Muscle of leg (tissue), 11 donors: Measurements from ENCODE around the gene OR7G3. TPM values are rescaled to one million over a fixed set of nuclear protein-coding genes. Genes with fewer than 3 reads are reported as not detected.

Source experiments
- DNase-seq: peaks from one replicate; pipeline ENCODE4 v3.0.0; 2013
- H3K27ac ChIP-seq: one replicate; pipeline ENCODE4 v1.5.1; 2013; ENCODE audit warnings: mild to moderate bottlenecking, low read length, control low read depth
- H3K27me3 ChIP-seq: one replicate; pipeline ENCODE4 v1.6.1; 2013; ENCODE audit warnings: low read length; ENCODE audit not compliant: control insufficient read depth, insufficient read depth
- H3K36me3 ChIP-seq: one replicate; pipeline ENCODE4 v1.6.1; 2013; ENCODE audit warnings: low read length; ENCODE audit not compliant: control insufficient read depth, insufficient read depth
- H3K4me1 ChIP-seq: one replicate; pipeline ENCODE4 v1.6.1; 2013; ENCODE audit warnings: low read length; ENCODE audit not compliant: control insufficient read depth, insufficient read depth
- H3K4me3 ChIP-seq: one replicate; pipeline ENCODE4 v1.5.1; 2013; ENCODE audit warnings: low read length, control low read depth
- H3K9me3 ChIP-seq: replicated peaks from 2 replicates; pipeline ENCODE4 v1.6.1; 2013; ENCODE audit warnings: low read depth, low read length; ENCODE audit not compliant: control insufficient read depth
- WGBS: methylation state at CpG from one replicate; pipeline ENCODE4 v1.1.5; 2013; ENCODE audit warnings: missing lambda C conversion rate; ENCODE audit not compliant: insufficient coverage; 5-methylcytosine and 5-hydroxymethylcytosine counted together
- polyA plus RNA-seq, 8 donors: library from polyadenylated mRNA; unstranded; fragments of 120-200 nt; gene quantifications; one replicate each; pipeline versions ENCODE4 v1.2.1 to v1.2.3, GENCODE V29; 2013; ENCODE audit warnings: inconsistent platforms in 1 of 8, low replicate concordance in 1 of 8; ENCODE audit not compliant: insufficient read length in 8 of 8, insufficient read depth in 1 of 8
- total RNA-seq: library from RNA; stranded (reverse); fragments of 120-200 nt; gene quantifications from one replicate; pipeline ENCODE4 v1.2.4, GENCODE V29; 2013

The OR7G3 gene
- total and polyA plus RNA-seq, 9 donors, result not detected

DNA sequence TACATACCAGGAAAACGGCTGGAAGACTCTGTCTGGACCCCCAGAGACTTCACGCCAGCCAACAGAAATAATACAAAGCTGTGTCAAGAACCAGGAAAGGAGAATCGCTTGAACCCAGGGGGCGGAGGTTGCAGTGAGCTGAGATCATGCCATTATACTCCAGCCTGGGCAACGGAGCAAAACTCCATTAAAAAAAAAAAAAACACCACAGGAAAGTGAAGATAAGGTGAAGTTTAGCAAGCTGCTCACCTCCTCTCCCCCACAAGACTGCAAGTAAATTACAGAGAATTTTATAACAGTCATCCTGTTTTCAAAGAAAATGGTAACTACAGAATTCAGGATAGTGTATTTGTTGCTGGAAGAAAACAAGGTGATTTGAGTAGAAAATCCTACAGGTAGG is 10.2 kb downstream of the OR7G3 start:
- 73% methylated on average over 3 of the region's 5 CpGs for WGBS
- no peaks in the 10 kb centered on the region for H3K36me3 ChIP-seq
- no peaks in the 10 kb centered on the region for H3K27me3 ChIP-seq
- H3K9me3 ChIP-seq, result peaks cover 2% of the 10 kb centered on the region
- no peak overlapping the region for H3K27ac ChIP-seq
- no peak for DNase-seq
- no peak overlapping the region for H3K4me3 ChIP-seq
- H3K4me1 ChIP-seq, result no peaks in the 10 kb centered on the region

DNA sequence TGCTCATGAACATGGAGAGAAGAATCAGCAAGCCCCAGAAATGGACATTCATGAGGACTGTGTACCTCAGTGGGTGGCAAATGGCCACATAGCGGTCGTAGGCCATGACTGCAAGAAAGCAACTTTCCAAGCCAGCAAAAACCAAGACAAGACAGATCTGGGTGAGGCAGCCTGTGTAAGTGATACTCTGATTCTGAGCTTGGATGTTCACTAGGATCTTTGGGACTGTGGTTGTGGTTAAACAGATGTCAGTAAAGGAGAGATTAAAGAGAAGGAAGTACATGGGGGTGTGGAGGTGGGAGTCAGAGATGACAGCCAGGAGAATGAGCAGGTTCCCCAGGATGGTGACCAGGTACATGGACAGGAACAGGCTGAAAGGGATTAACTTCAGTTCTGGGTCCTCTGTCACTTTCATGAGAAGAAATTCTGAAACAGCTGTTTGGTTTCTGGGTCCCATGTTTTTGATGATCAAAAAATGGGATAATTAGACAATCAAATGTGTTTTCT is 11.4 kb downstream of the OR7G3 start, which contains the start of gene OR7G1:
Gene OR7G1, minus strand, starts transcription at position 457 of the 507 bp plus-strand sequence. Its CDS starts 0 bp downstream, at position 457.
- Histone ChIP-seq H3K4me3 (no peak within 1 kb of the TSS), H3K36me3 (no peaks in the 10 kb centered on the region), H3K27ac (no peak within 1 kb of the TSS), H3K4me1 (no peaks in the 10 kb centered on the region), H3K27me3 (no peaks in the 10 kb centered on the region), H3K9me3 (no peaks in the 10 kb centered on the region)
- no peak for DNase-seq
- WGBS, result 80% methylated on average over 1 of the region's 2 CpGs

DNA sequence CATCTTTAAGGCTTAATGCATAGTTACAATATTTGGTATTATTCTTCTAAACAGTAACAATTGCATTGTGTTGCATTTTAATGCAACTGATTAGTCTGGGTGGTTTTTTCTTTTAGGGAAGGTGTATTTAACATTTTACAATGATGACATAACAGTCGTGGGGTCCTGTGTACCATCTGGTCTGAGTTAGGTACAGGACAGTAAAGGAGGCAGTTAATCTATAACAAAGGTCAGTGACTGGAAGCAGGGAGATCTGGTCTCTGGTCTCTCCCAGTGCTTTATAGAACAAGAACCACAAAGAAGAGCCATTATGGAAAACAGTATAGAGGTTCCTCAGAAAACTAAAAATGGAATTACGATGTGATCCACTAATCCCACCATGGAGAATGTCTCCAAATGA is 16.8 kb downstream of the OR7G3 start:
- H3K36me3 ChIP-seq, result no peaks in the 10 kb centered on the region
- H3K4me1 ChIP-seq, result no peaks in the 10 kb centered on the region
- H3K27me3 ChIP-seq, result no peaks in the 10 kb centered on the region
- H3K4me3 ChIP-seq, result no peak overlapping the region
- no peak overlapping the region for H3K27ac ChIP-seq
- WGBS, result no CpG with 5 or more reads among the region's 2 CpGs
- DNase-seq, result no peak
- H3K9me3 ChIP-seq, result no peaks in the 10 kb centered on the region

DNA sequence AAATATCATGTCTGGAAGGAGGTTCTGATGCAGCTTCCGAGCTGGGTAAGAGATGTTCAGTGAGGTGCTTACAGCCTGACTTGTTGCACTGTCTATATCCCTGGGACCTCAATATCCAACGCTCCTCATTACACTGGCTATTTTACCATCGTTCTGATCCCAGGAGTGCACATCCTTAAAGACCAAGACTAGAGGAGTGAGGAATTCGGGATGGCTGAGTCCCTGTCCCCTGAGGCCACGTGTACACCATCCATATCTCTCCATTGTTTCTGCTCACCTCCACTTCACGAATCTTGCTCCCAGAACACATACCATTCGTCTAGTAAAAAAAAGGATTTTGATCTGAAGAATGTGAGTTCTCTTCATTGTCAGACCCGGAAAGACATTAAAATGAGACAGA is 19.4 kb downstream of the OR7G3 start, which contains the start of gene OR7G2:
Gene OR7G2, minus strand, starts transcription at position 101 of the 400 bp plus-strand sequence. CDS start 4,232 bp downstream, outside the sequence.
- no peak for DNase-seq
- no peaks in the 10 kb centered on the region for H3K9me3 ChIP-seq
- 90% methylated on average over 2 of the region's 8 CpGs for WGBS
- no peak within 1 kb of the TSS for H3K27ac ChIP-seq
- H3K4me1 ChIP-seq, result no peaks in the 10 kb centered on the region
- no peaks in the 10 kb centered on the region for H3K36me3 ChIP-seq
- no peaks in the 10 kb centered on the region for H3K27me3 ChIP-seq
- no peak within 1 kb of the TSS for H3K4me3 ChIP-seq

DNA sequence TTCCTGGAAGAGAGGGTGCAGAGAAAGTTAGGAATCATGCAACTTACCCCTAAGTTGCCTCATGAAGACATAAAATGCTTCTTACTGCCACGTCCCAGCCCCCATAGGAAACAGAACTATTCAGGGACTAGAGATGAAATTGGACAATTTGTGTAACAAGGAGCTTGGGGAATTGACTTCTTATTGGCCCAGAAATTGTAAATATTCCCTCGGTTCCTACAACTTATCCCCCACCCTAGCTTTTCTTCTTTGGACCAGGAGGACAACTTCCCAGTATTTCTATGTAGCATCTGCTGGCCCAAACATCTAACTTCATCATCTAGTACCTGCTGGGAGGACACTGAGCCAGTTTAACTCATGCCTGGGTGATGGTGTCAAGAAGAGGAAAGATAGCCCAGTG is 40.0 kb downstream of the OR7G3 start, which contains the start of gene OR1M1:
Gene OR1M1, plus strand, starts transcription at position 301 of the 400 bp plus-strand sequence. CDS start 6,184 bp downstream, outside the sequence.
- no CpG with 5 or more reads among the region's 2 CpGs for WGBS

DNA sequence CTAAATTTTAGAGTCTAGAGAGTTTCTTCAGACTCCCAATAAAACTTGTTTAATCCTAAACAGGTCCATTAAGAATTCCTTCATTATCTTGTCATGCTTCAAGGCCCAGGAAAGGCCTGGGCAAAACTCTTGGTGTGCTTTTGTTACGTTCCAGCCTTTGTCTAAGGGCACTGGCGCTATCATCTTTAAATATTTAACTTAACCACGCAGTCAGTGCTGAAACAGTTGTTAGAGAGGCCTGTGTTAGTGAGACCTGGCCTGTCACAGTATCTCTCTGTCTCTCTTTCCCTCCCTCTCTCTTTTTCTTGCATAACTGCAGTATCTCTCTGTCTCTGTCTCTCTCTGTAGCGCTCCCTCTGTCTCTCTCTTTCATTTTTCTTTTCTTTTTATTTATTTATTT is 48.1 kb downstream of the OR7G3 start:
- H3K9me3 ChIP-seq, result no peaks in the 10 kb centered on the region
- H3K4me1 ChIP-seq, result peaks cover 15% of the 10 kb centered on the region
- 80% methylated on average over 1 of the region's 4 CpGs for WGBS
- no peaks in the 10 kb centered on the region for H3K36me3 ChIP-seq
- H3K27ac ChIP-seq, result no peak overlapping the region
- H3K27me3 ChIP-seq, result no peaks in the 10 kb centered on the region
- no peak for DNase-seq
- no peak overlapping the region for H3K4me3 ChIP-seq

More for the DNA sequence above, 40.0 kb downstream of the OR7G3 start, which contains the start of gene OR1M1:
- Histone ChIP-seq H3K4me1 (no peaks in the 10 kb centered on the region), H3K9me3 (no peaks in the 10 kb centered on the region), H3K36me3 (no peaks in the 10 kb centered on the region), H3K27me3 (no peaks in the 10 kb centered on the region), H3K27ac (no peak within 1 kb of the TSS), H3K4me3 (no peak within 1 kb of the TSS)
- no peak for DNase-seq

DNA sequence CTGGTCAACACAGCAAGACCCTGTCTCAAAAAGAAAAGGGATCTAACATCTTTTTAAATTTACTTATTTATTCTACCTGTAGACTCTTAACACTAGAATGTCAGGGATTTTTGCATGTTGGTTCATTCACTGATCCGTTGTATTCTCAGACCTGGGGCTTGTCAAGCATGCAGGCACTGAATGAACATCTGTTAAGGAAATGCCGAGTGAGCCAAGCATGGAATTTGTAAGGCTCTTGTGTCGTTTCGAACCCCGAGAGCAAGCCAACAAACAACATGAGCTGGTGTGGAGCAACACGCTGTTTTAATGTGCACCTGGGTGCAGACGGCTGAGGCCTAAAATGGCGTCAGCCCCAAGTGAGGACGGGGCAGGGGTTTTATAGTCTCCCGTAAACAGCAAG is 49.8 kb downstream of the OR7G3 start:
- Histone ChIP-seq H3K4me3 (no peak overlapping the region), H3K36me3 (no peaks in the 10 kb centered on the region), H3K9me3 (no peaks in the 10 kb centered on the region), H3K27ac (no peak overlapping the region), H3K27me3 (no peaks in the 10 kb centered on the region), H3K4me1 (peaks cover 15% of the 10 kb centered on the region)
- peak; percentile 60 for DNase-seq
- 32% methylated on average over 10 of the region's 10 CpGs for WGBS

Other genes starting within 250 kb of the OR7G3 start
- not detected for gene MUC16, start 116.5 kb downstream of the OR7G3 start, total RNA-seq
- gene MUC16, start 116.5 kb downstream of the OR7G3 start, polyA plus RNA-seq, result under 1 TPM in 4 of 8 donors, not detected in 4; 0.04 to 0.30 (median 0.17) TPM
- not detected for gene OR1M1, start 39.9 kb downstream of the OR7G3 start, total RNA-seq
- gene OR1M1, start 39.9 kb downstream of the OR7G3 start, polyA plus RNA-seq, result under 1 TPM in 2 of 8 donors, not detected in 6; 0.04 to 0.07 TPM
- gene OR7G2, start 19.5 kb downstream of the OR7G3 start, total RNA-seq, result not detected
- gene OR7G2, start 19.5 kb downstream of the OR7G3 start, polyA plus RNA-seq, result under 1 TPM in 4 of 8 donors, not detected in 4; 0.04 to 0.14 (median 0.07) TPM
- gene OR7G1, start 11.2 kb downstream of the OR7G3 start, total RNA-seq, result not detected
- not detected for gene OR7G1, start 11.2 kb downstream of the OR7G3 start, polyA plus RNA-seq
- gene ZNF317, start 13.4 kb upstream of the OR7G3 start, total RNA-seq, result 22.9 TPM
- 10 to 100 TPM; 18.2 to 23.6 (median 19.0) TPM for gene ZNF317, start 13.4 kb upstream of the OR7G3 start, polyA plus RNA-seq
- gene OR7D2, start 52.0 kb upstream of the OR7G3 start, total RNA-seq, result under 0.01 TPM
- gene OR7D2, start 52.0 kb upstream of the OR7G3 start, polyA plus RNA-seq, result under 1 TPM in 7 of 8 donors, not detected in 1; 0.04 to 0.18 (median 0.08) TPM
- gene OR7D4, start 92.6 kb upstream of the OR7G3 start, total RNA-seq, result not detected
- under 1 TPM in 2 of 8 donors, not detected in 6; 0.03 to 0.10 TPM for gene OR7D4, start 92.6 kb upstream of the OR7G3 start, polyA plus RNA-seq
- gene OR7E24, start 124.0 kb upstream of the OR7G3 start, total RNA-seq, result not detected
- not detected for gene OR7E24, start 124.0 kb upstream of the OR7G3 start, polyA plus RNA-seq
- 5.2 TPM for gene ZNF699, start 182.9 kb upstream of the OR7G3 start, total RNA-seq
- gene ZNF699, start 182.9 kb upstream of the OR7G3 start, polyA plus RNA-seq, result 1 to 10 TPM; 1.7 to 4.7 (median 3.6) TPM
- 29.3 TPM for gene ZNF559, start 197.2 kb upstream of the OR7G3 start, total RNA-seq
- gene ZNF559, start 197.2 kb upstream of the OR7G3 start, polyA plus RNA-seq, result 10 to 100 TPM; 20.8 to 31.8 (median 25.8) TPM
- gene ZNF177, start 236.1 kb upstream of the OR7G3 start, total RNA-seq, result 5.6 TPM
- gene ZNF177, start 236.1 kb upstream of the OR7G3 start, polyA plus RNA-seq, result 1 to 10 TPM; 2.9 to 6.7 (median 5.1) TPM